Activated naive CD8-positive, alpha-beta T cell treated with anti-CD3 and anti-CD28 coated beads, Interleukin-2, amount 50 U/mL, for 24 hours (primary cell): ENCODE results near the gene ELAC1.
"Not testable (repeated sequence)": the region's sequence is repeated elsewhere in the genome, so short reads cannot be mapped to it uniquely, and the experiment has no call there.

Experiments
- ATAC-seq: fragments of 150-1000 bp; cut with Tn5 transposase; one replicate; pipeline ENCODE4 v1.10.0; 2021
- DNase-seq: peaks from one replicate; pipeline ENCODE4 v3.0.0; 2021
- H3K27ac Mint-ChIP-seq: one replicate; pipeline ENCODE4 v1.8.0; 2021; ENCODE audit warnings: mild to moderate bottlenecking, mixed read lengths
- H3K27me3 Mint-ChIP-seq: one replicate; pipeline ENCODE4 v1.8.0; 2021; ENCODE audit warnings: mixed read lengths
- H3K36me3 Mint-ChIP-seq: one replicate; pipeline ENCODE4 v1.8.0; 2021; ENCODE audit warnings: low read depth, mixed read lengths
- H3K4me1 Mint-ChIP-seq: one replicate; pipeline ENCODE4 v1.8.0; 2021; ENCODE audit warnings: mixed read lengths
- H3K4me3 Mint-ChIP-seq: one replicate; pipeline ENCODE4 v1.8.0; 2021; ENCODE audit warnings: mild to moderate bottlenecking, moderate library complexity, mixed read lengths
- H3K9me3 Mint-ChIP-seq: one replicate; pipeline ENCODE4 v1.8.0; 2021; ENCODE audit warnings: mixed read lengths

The ELAC1 gene

GRCh38 chr18:50949185-50949584 is 18.7 kb upstream of the ELAC1 start:
- Mint-ChIP-seq H3K27me3 (no peaks in the 10 kb centered on the region), H3K36me3 (peaks cover 19% of the 10 kb centered on the region), H3K4me3 (no peak overlapping the region), H3K4me1 (peaks cover 1% of the 10 kb centered on the region), H3K9me3 (no peaks in the 10 kb centered on the region), H3K27ac (no peak overlapping the region)
- no peak for ATAC-seq
- no peak for DNase-seq

- no peak for ATAC-seq
- H3K27ac Mint-ChIP-seq = no peak overlapping the region
- no peak overlapping the region for H3K4me3 Mint-ChIP-seq
- no peaks in the 10 kb centered on the region for H3K27me3 Mint-ChIP-seq
- H3K9me3 Mint-ChIP-seq = no peaks in the 10 kb centered on the region
- no peak for DNase-seq
- H3K36me3 Mint-ChIP-seq = peaks cover 12% of the 10 kb centered on the region
- peaks cover 1% of the 10 kb centered on the region for H3K4me1 Mint-ChIP-seq
These were observed 17.2 kb upstream of the ELAC1 start for GRCh38 chr18:50950626-50951025.

- no peaks in the 10 kb centered on the region for H3K36me3 Mint-ChIP-seq
- no peak overlapping the region for H3K4me3 Mint-ChIP-seq
- DNase-seq = no peak
- ATAC-seq = no peak
- no peak overlapping the region for H3K27ac Mint-ChIP-seq
- H3K4me1 Mint-ChIP-seq = no peaks in the 10 kb centered on the region
- H3K9me3 Mint-ChIP-seq = no peaks in the 10 kb centered on the region
- peaks cover 4% of the 10 kb centered on the region for H3K27me3 Mint-ChIP-seq
These were observed 14.0 kb upstream of the ELAC1 start for GRCh38 chr18:50953822-50954221.

GRCh38 chr18:50955253-50955652 is 12.6 kb upstream of the ELAC1 start:
- no peaks in the 10 kb centered on the region for H3K4me1 Mint-ChIP-seq
- H3K4me3 Mint-ChIP-seq = no peak overlapping the region
- no peak overlapping the region for H3K27ac Mint-ChIP-seq
- H3K9me3 Mint-ChIP-seq = no peaks in the 10 kb centered on the region
- ATAC-seq (no peak), DNase-seq (no peak)
- H3K27me3 Mint-ChIP-seq = peaks cover 4% of the 10 kb centered on the region
- H3K36me3 Mint-ChIP-seq = no peaks in the 10 kb centered on the region

- ATAC-seq = no peak
- H3K27ac Mint-ChIP-seq = no peak overlapping the region
- H3K4me3 Mint-ChIP-seq = no peak overlapping the region
- no peak for DNase-seq
- peaks cover 5% of the 10 kb centered on the region for H3K9me3 Mint-ChIP-seq
- no peaks in the 10 kb centered on the region for H3K4me1 Mint-ChIP-seq
- H3K36me3 Mint-ChIP-seq = peaks cover 5% of the 10 kb centered on the region
- peaks cover 4% of the 10 kb centered on the region for H3K27me3 Mint-ChIP-seq
These were observed 11.7 kb upstream of the ELAC1 start for GRCh38 chr18:50956116-50956515.

- H3K27ac Mint-ChIP-seq = no peak overlapping the region
These were observed 5.9 kb upstream of the ELAC1 start for GRCh38 chr18:50961974-50962373.

GRCh38 chr18:50969448-50969847 is 1.6 kb downstream of the ELAC1 start:
- Mint-ChIP-seq H3K27ac (peak overlapping the region; percentile 80), H3K4me1 (peaks cover 25% of the 10 kb centered on the region), H3K4me3 (peak overlapping the region; percentile 90), H3K36me3 (peaks cover 2% of the 10 kb centered on the region), H3K9me3 (no peaks in the 10 kb centered on the region), H3K27me3 (no peaks in the 10 kb centered on the region)
- DNase-seq (no peak), ATAC-seq (no peak)

More at GRCh38 chr18:50961974-50962373, 5.9 kb upstream of the ELAC1 start:
- H3K36me3 Mint-ChIP-seq = peaks cover 28% of the 10 kb centered on the region
- no peaks in the 10 kb centered on the region for H3K4me1 Mint-ChIP-seq
- H3K4me3 Mint-ChIP-seq = no peak overlapping the region
- peaks cover 29% of the 10 kb centered on the region for H3K9me3 Mint-ChIP-seq
- DNase-seq = no peak
- peaks cover 4% of the 10 kb centered on the region for H3K27me3 Mint-ChIP-seq
- no peak for ATAC-seq

GRCh38 chr18:50970006-50970405 is 2.2 kb downstream of the ELAC1 start:
- no peak overlapping the region for H3K4me3 Mint-ChIP-seq
- no peak for DNase-seq
- H3K36me3 Mint-ChIP-seq = peaks cover 6% of the 10 kb centered on the region
- no peaks in the 10 kb centered on the region for H3K27me3 Mint-ChIP-seq
- H3K9me3 Mint-ChIP-seq = no peaks in the 10 kb centered on the region
- no peak for ATAC-seq
- no peak overlapping the region for H3K27ac Mint-ChIP-seq
- peaks cover 25% of the 10 kb centered on the region for H3K4me1 Mint-ChIP-seq

- ATAC-seq, DNase-seq, H3K4me3 Mint-ChIP-seq, H3K9me3 Mint-ChIP-seq, H3K27me3 Mint-ChIP-seq, H3K27ac Mint-ChIP-seq: not testable (repeated sequence)
- peaks cover 24% of the 10 kb centered on the region for H3K4me1 Mint-ChIP-seq
- H3K36me3 Mint-ChIP-seq = peaks cover 30% of the 10 kb centered on the region
These were observed 4.6 kb downstream of the ELAC1 start for GRCh38 chr18:50972404-50972803.

GRCh38 chr18:50973367-50974126 is 5.7 kb downstream of the ELAC1 start:
- H3K4me1 Mint-ChIP-seq = peaks cover 22% of the 10 kb centered on the region
- H3K4me3 Mint-ChIP-seq = no peak overlapping the region
- ATAC-seq (peak; percentile 87), DNase-seq (no peak)
- H3K27me3 Mint-ChIP-seq = no peaks in the 10 kb centered on the region
- no peak overlapping the region for H3K27ac Mint-ChIP-seq
- H3K9me3 Mint-ChIP-seq = peaks cover 7% of the 10 kb centered on the region
- peaks cover 40% of the 10 kb centered on the region for H3K36me3 Mint-ChIP-seq

- ATAC-seq (no peak), DNase-seq (no peak)
- Mint-ChIP-seq H3K36me3 (peaks cover 50% of the 10 kb centered on the region), H3K4me3 (no peak overlapping the region), H3K27me3 (no peaks in the 10 kb centered on the region), H3K9me3 (peaks cover 7% of the 10 kb centered on the region), H3K4me1 (peaks cover 8% of the 10 kb centered on the region), H3K27ac (no peak overlapping the region)
These were observed 9.4 kb downstream of the ELAC1 start for GRCh38 chr18:50977037-50977760.

- DNase-seq (no peak), ATAC-seq (no peak)
- H3K4me3 Mint-ChIP-seq = no peak overlapping the region
- H3K27ac Mint-ChIP-seq = no peak overlapping the region
- H3K9me3 Mint-ChIP-seq = peaks cover 6% of the 10 kb centered on the region
- no peaks in the 10 kb centered on the region for H3K27me3 Mint-ChIP-seq
- H3K36me3 Mint-ChIP-seq = peaks cover 39% of the 10 kb centered on the region
- no peaks in the 10 kb centered on the region for H3K4me1 Mint-ChIP-seq
These were observed 13.5 kb downstream of the ELAC1 start for GRCh38 chr18:50981381-50981780.

GRCh38 chr18:50982086-50982801 is 14.4 kb downstream of the ELAC1 start:
- Mint-ChIP-seq H3K27me3 (no peaks in the 10 kb centered on the region), H3K4me1 (no peaks in the 10 kb centered on the region), H3K9me3 (no peaks in the 10 kb centered on the region), H3K36me3 (peaks cover 30% of the 10 kb centered on the region), H3K4me3 (no peak overlapping the region), H3K27ac (no peak overlapping the region)
- DNase-seq (no peak), ATAC-seq (no peak)

- H3K27ac Mint-ChIP-seq = no peak overlapping the region
- no peaks in the 10 kb centered on the region for H3K4me1 Mint-ChIP-seq
- ATAC-seq (no peak), DNase-seq (no peak)
- no peaks in the 10 kb centered on the region for H3K9me3 Mint-ChIP-seq
- H3K36me3 Mint-ChIP-seq = peaks cover 25% of the 10 kb centered on the region
- no peak overlapping the region for H3K4me3 Mint-ChIP-seq
- H3K27me3 Mint-ChIP-seq = no peaks in the 10 kb centered on the region
These were observed 15.0 kb downstream of the ELAC1 start for GRCh38 chr18:50982802-50983179.
